ENCODE results near the gene DLG1.
"Not testable (repeated sequence)": the region's sequence is repeated elsewhere in the genome, so short reads cannot be mapped to it uniquely, and the experiment has no call there.

The DLG1 gene

GRCh38 chr3:197292083-197292646 is 6.2 kb downstream of the DLG1 start:
- no peak for DNase-seq (ENCODE audit: low read depth in 2 of 2, low spot score in 1 of 2)

- DNase-seq (ENCODE audit: low read depth in 2 of 2, low spot score in 1 of 2): no peak
Measured at GRCh38 chr3:197289726-197290125, 8.7 kb downstream of the DLG1 start.

- DNase-seq (ENCODE audit: low read depth in 2 of 2, low spot score in 1 of 2): no peak
Measured at GRCh38 chr3:197286678-197287077, 11.7 kb downstream of the DLG1 start.

- DNase-seq (ENCODE audit: low read depth in 2 of 2, low spot score in 1 of 2): no peak
Measured at GRCh38 chr3:197285557-197285956, 12.9 kb downstream of the DLG1 start.

GRCh38 chr3:197283045-197283444 is 15.4 kb downstream of the DLG1 start:
- no peak for DNase-seq (ENCODE audit: low read depth in 2 of 2, low spot score in 1 of 2)

- no peak for DNase-seq (ENCODE audit: low read depth in 2 of 2, low spot score in 1 of 2)
Measured at GRCh38 chr3:197281849-197282248, 16.6 kb downstream of the DLG1 start.

GRCh38 chr3:197280156-197280555 is 18.3 kb downstream of the DLG1 start:
- no peak for DNase-seq (ENCODE audit: low read depth in 2 of 2, low spot score in 1 of 2)

- no peak for DNase-seq (ENCODE audit: low read depth in 2 of 2, low spot score in 1 of 2)
Measured at GRCh38 chr3:197278933-197279332, 19.5 kb downstream of the DLG1 start.

- not testable (repeated sequence) for DNase-seq (ENCODE audit: low read depth in 2 of 2, low spot score in 1 of 2)
Measured at GRCh38 chr3:197276808-197277207, 21.6 kb downstream of the DLG1 start.

GRCh38 chr3:197270558-197271317 is 27.7 kb downstream of the DLG1 start:
- DNase-seq (ENCODE audit: low read depth in 2 of 2, low spot score in 1 of 2): no peak

GRCh38 chr3:197269024-197269423 is 29.4 kb downstream of the DLG1 start:
- DNase-seq (ENCODE audit: low read depth in 2 of 2, low spot score in 1 of 2): no peak

- DNase-seq (ENCODE audit: low read depth in 2 of 2, low spot score in 1 of 2): no peak
Measured at GRCh38 chr3:197268294-197268693, 30.1 kb downstream of the DLG1 start.

- no peak for DNase-seq (ENCODE audit: low read depth in 2 of 2, low spot score in 1 of 2)
Measured at GRCh38 chr3:197266331-197266730, 32.1 kb downstream of the DLG1 start.

- DNase-seq (ENCODE audit: low read depth in 2 of 2, low spot score in 1 of 2): no peak
Measured at GRCh38 chr3:197262709-197263108, 35.7 kb downstream of the DLG1 start.

- DNase-seq (ENCODE audit: low read depth in 2 of 2, low spot score in 1 of 2): no peak
Measured at GRCh38 chr3:197261164-197261509, 37.3 kb downstream of the DLG1 start.

- no peak for DNase-seq (ENCODE audit: low read depth in 2 of 2, low spot score in 1 of 2)
Measured at GRCh38 chr3:197260491-197261163, 37.8 kb downstream of the DLG1 start.

- DNase-seq (ENCODE audit: low read depth in 2 of 2, low spot score in 1 of 2): no peak
Measured at GRCh38 chr3:197259096-197259495, 39.3 kb downstream of the DLG1 start.

- no peak for DNase-seq (ENCODE audit: low read depth in 2 of 2, low spot score in 1 of 2)
Measured at GRCh38 chr3:197258168-197258755, 40.1 kb downstream of the DLG1 start.

- DNase-seq (ENCODE audit: low read depth in 2 of 2, low spot score in 1 of 2): no peak
Measured at GRCh38 chr3:197257711-197258110, 40.7 kb downstream of the DLG1 start.

GRCh38 chr3:197256836-197257444 is 41.5 kb downstream of the DLG1 start:
- no peak for DNase-seq (ENCODE audit: low read depth in 2 of 2, low spot score in 1 of 2)

GRCh38 chr3:197256104-197256503 is 42.3 kb downstream of the DLG1 start:
- no peak for DNase-seq (ENCODE audit: low read depth in 2 of 2, low spot score in 1 of 2)
